DND-41 (cell line): ENCODE measurements around the gene SF3B6.

ENCODE experiments used
- CTCF ChIP-seq: IDR thresholded peaks from 2 replicates; pipeline ENCODE4 v1.5.1; 2012; ENCODE audit warnings: borderline replicate concordance, low read length, moderate library complexity, mild to moderate bottlenecking; ENCODE audit not compliant: poor library complexity, severe bottlenecking; ENCODE audit errors: extremely low read depth
- EZH2 ChIP-seq: IDR thresholded peaks from 3 replicates; pipeline ENCODE4 v1.6.1; 2012; ENCODE audit warnings: borderline replicate concordance, low read depth, mild to moderate bottlenecking, moderate library complexity, low read length, inconsistent platforms; ENCODE audit not compliant: severe bottlenecking

GRCh38 chr2:24121066-24121465 is 44.9 kb upstream of the SF3B6 start:
- TF ChIP-seq EZH2 (no peak), CTCF (no peak)
